Measurements from ENCODE around the gene SCLY. TPM values are rescaled to one million over a fixed set of nuclear protein-coding genes. Genes with fewer than 3 reads are reported as not detected.

Gene SCLY
- total and polyA plus RNA-seq, 7 experiments from 2014 or later, result 12.2 to 47.3 (median 24.4) TPM

DNA sequence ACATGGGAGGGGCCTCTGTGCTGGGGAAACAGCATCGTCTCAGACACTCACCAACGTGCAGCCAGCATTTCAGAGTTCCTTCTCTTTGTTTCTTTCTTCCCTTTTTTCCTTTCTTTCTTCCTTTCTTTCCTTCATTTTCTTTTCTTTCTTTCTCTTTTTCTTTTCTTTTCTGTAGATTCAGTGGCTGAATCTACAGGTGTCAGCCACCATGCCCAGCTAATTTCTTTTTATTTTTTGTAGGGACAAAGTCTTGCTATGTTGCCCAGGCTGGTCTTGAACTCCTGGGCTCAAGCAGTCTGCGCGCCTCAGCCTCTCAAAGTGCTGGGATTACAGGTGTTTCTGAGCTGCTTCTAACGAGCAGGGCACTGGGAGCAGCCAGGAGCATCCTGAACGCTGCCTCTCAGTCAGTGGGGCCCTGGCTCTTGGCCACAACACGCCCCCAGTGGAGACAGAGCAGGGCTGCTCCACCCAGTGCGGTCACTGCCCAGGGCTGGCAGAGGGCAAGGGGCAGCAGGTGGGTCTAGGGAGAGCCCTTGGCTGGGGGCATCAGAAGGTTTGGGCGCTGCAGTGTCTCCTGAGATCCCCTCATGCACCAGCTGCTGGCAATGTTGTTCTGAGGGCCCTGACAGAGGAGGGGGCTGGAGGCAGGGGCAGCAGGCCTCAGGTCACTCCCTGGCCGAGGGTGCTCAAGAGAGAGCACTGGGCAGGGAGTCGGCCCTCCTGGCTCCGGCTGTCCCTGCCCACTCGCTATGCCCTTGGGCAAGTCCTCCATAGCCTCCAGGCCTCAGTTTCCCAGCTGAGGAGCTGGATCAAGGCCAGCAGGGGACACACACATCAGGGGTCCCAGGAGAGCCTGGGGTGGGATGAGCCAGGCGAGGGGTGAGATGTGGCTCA lies 72.9 kb downstream of the SCLY start:
- intact Hi-C loops (cut with micrococcal nuclease), result no loop called here
- ATAC-seq (no peak), DNase-seq (no peak)
- ChIA-PET CTCF (no interaction called here), POLR2A (no interaction called here)
- no peak overlapping the region for H3K4me3 Mint-ChIP-seq
- no peak overlapping the region for H3K27ac ChIP-seq (ENCODE audit: low read depth, low read length)
- no peaks in the 10 kb centered on the region for H3K4me1 ChIP-seq (ENCODE audit: control insufficient read depth in 2 of 2, insufficient read depth in 2 of 2, low read length in 2 of 2)
- H3K27ac Mint-ChIP-seq, result peak overlapping the region in 2 of 9 donors; percentile 38 to 46
- H3K9me3 ChIP-seq (ENCODE audit: control insufficient read depth in 2 of 3, low read length in 3 of 3), result no peaks in the 10 kb centered on the region
- no peaks in the 10 kb centered on the region for H3K27me3 ChIP-seq (ENCODE audit: control insufficient read depth in 2 of 2, insufficient read depth in 2 of 2, low read length in 2 of 2)
- no peaks in the 10 kb centered on the region for H3K36me3 ChIP-seq (ENCODE audit: control insufficient read depth in 2 of 3, insufficient read depth in 3 of 3, low read length in 3 of 3)
- no peak overlapping the region for H3K4me3 ChIP-seq (ENCODE audit: low read length)
- H3K9me3 Mint-ChIP-seq, result no peaks in the 10 kb centered on the region
- no peaks in the 10 kb centered on the region for H3K27me3 Mint-ChIP-seq
- H3K4me1 Mint-ChIP-seq, result no peaks in the 10 kb centered on the region
- no peaks in the 10 kb centered on the region for H3K36me3 Mint-ChIP-seq

DNA sequence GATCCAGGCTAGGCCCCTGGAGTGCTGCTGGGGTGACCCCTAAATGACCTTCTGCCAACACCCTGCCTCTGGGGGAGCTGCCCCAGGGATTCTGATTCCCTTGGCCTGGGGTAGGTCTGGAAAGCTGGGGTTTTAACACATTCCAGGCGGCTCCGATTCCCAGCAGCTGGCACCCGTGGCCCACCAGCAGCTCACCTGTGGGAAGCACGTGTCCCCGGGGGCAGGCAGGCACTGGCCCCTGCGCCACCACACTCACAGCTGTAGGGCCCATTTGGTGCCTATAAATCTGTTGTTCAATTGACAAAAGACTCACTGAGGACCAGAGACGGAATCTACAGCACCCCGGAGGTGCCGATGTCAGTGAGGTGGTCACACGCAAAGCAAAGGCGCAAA lies 73.6 kb downstream of the SCLY start:
- no peaks in the 10 kb centered on the region for H3K27me3 ChIP-seq (ENCODE audit: control insufficient read depth in 2 of 2, insufficient read depth in 2 of 2, low read length in 2 of 2)
- ATAC-seq (no peak), DNase-seq (no peak)
- H3K9me3 ChIP-seq (ENCODE audit: control insufficient read depth in 2 of 3, low read length in 3 of 3), result no peaks in the 10 kb centered on the region
- no peaks in the 10 kb centered on the region for H3K4me1 Mint-ChIP-seq
- H3K4me3 ChIP-seq (ENCODE audit: low read length), result no peak overlapping the region
- ChIA-PET POLR2A (no interaction called here), CTCF (interaction anchor here (0.7 kb wide), 1 partner anchor 67 kb away, joined by 3 read pairs; no protein-coding TSS in a partner anchor)
- H3K27me3 Mint-ChIP-seq, result no peaks in the 10 kb centered on the region
- H3K27ac ChIP-seq (ENCODE audit: low read depth, low read length), result no peak overlapping the region
- no peaks in the 10 kb centered on the region for H3K36me3 Mint-ChIP-seq
- no peaks in the 10 kb centered on the region for H3K9me3 Mint-ChIP-seq
- H3K36me3 ChIP-seq (ENCODE audit: control insufficient read depth in 2 of 3, insufficient read depth in 3 of 3, low read length in 3 of 3), result no peaks in the 10 kb centered on the region
- H3K27ac Mint-ChIP-seq, result no peak overlapping the region
- no peak overlapping the region for H3K4me3 Mint-ChIP-seq
- intact Hi-C loops (cut with micrococcal nuclease), result no loop called here
- no peaks in the 10 kb centered on the region for H3K4me1 ChIP-seq (ENCODE audit: control insufficient read depth in 2 of 2, insufficient read depth in 2 of 2, low read length in 2 of 2)

DNA sequence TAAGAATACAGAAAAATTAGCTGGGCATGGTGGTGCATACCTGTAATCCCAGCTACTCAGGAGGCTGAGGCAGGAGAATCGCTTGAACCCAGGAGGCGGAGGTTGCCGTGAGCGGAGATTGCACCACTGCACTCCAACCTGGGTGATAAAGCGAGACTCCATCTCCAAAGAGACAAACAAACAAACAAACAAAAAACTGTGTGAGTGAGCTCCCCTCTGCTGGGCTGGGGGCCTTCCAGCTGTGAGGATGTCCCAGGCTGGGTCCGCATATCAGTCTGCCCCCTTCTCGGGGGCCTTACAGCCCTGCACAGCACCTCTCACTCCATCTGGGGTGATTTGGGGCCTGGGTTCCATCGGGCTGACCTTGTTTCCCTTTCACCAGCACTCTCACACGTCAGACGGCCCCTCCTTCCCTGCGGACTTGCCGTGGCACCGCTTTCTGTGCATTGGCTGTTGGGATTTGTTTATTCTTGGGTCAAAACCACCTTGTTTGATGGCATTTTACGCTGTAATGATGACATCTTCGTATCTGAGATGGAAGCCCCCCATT lies 74.9 kb downstream of the SCLY start:
- Mint-ChIP-seq H3K4me3 (no peak overlapping the region), H3K36me3 (no peaks in the 10 kb centered on the region), H3K4me1 (no peaks in the 10 kb centered on the region), H3K27me3 (no peaks in the 10 kb centered on the region), H3K9me3 (no peaks in the 10 kb centered on the region), H3K27ac (no peak overlapping the region)
- ChIA-PET CTCF (interaction anchor here (0.8 kb wide), 1 partner anchor 170 kb away, joined by 3 read pairs; no protein-coding TSS in a partner anchor), POLR2A (no interaction called here)
- Histone ChIP-seq H3K36me3 (ENCODE audit: control insufficient read depth in 2 of 3, insufficient read depth in 3 of 3, low read length in 3 of 3) (no peaks in the 10 kb centered on the region), H3K27me3 (ENCODE audit: control insufficient read depth in 2 of 2, insufficient read depth in 2 of 2, low read length in 2 of 2) (no peaks in the 10 kb centered on the region), H3K27ac (ENCODE audit: low read depth, low read length) (no peak overlapping the region), H3K4me1 (ENCODE audit: control insufficient read depth in 2 of 2, insufficient read depth in 2 of 2, low read length in 2 of 2) (no peaks in the 10 kb centered on the region), H3K9me3 (ENCODE audit: control insufficient read depth in 2 of 3, low read length in 3 of 3) (no peaks in the 10 kb centered on the region), H3K4me3 (ENCODE audit: low read length) (no peak overlapping the region)
- intact Hi-C loops (cut with micrococcal nuclease), result loop anchor here in 1 of 2 donors (5.0 kb wide), 1 partner anchor 278 kb away; the partner anchor contains the start of gene RAMP1
- DNase-seq (no peak), ATAC-seq (no peak)

DNA sequence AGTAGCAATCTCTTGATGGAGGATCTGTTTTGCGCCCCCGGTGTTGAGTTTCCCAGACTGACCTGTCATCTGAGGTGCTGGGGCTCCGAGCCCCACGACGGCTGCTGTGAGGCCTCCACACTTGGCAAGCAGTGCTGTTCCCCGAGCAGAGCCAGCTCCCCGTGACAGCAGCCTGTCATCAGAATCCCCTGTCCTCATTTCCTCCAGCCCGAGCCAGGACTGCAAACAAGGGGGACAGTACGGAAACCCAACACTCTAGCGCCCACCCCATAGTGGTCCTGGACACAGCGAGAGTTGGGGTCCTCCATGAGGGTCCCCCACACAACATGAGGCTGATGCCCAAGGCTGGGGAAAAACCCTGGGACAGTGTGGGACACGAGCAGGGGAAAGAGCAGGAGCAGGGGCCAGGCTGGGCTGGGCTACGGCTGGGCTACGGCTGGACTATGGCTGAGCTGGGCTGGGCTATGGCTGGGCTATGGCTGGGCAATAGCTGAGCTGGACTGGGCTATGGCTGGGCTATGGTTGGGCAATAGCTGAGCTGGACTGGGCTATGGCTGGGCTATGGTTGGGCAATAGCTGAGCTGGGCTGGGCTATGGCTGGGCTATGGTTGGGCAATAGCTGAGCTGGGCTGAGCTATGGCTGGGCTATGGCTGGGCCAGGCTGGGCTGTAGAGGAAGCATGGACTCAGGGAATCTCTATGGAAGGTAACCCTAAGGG lies 76.2 kb downstream of the SCLY start:
- Histone ChIP-seq H3K4me1 (ENCODE audit: control insufficient read depth in 2 of 2, insufficient read depth in 2 of 2, low read length in 2 of 2) (peaks cover 0 to 6% of the 10 kb centered on the region in 2 donors), H3K36me3 (ENCODE audit: control insufficient read depth in 2 of 3, insufficient read depth in 3 of 3, low read length in 3 of 3) (no peaks in the 10 kb centered on the region), H3K27ac (ENCODE audit: low read depth, low read length) (no peak overlapping the region), H3K27me3 (ENCODE audit: control insufficient read depth in 2 of 2, insufficient read depth in 2 of 2, low read length in 2 of 2) (no peaks in the 10 kb centered on the region), H3K9me3 (ENCODE audit: control insufficient read depth in 2 of 3, low read length in 3 of 3) (no peaks in the 10 kb centered on the region), H3K4me3 (ENCODE audit: low read length) (no peak overlapping the region)
- H3K27me3 Mint-ChIP-seq, result no peaks in the 10 kb centered on the region
- no peaks in the 10 kb centered on the region for H3K9me3 Mint-ChIP-seq
- DNase-seq (no peak), ATAC-seq (peak; percentile 47)
- no peak overlapping the region for H3K4me3 Mint-ChIP-seq
- CTCF ChIA-PET, result no interaction called here
- POLR2A ChIA-PET, result interaction anchor here (0.5 kb wide), 1 partner anchor 221 kb away, joined by 3 read pairs; no protein-coding TSS in a partner anchor
- H3K27ac Mint-ChIP-seq, result no peak overlapping the region
- intact Hi-C loops (cut with micrococcal nuclease), result loop anchor here in 1 of 2 donors (5.0 kb wide), 1 partner anchor 280 kb away; the partner anchor contains the start of gene RAMP1
- peaks cover 0 to 8% (median 6%) of the 10 kb centered on the region in 7 donors for H3K4me1 Mint-ChIP-seq
- H3K36me3 Mint-ChIP-seq, result no peaks in the 10 kb centered on the region

DNA sequence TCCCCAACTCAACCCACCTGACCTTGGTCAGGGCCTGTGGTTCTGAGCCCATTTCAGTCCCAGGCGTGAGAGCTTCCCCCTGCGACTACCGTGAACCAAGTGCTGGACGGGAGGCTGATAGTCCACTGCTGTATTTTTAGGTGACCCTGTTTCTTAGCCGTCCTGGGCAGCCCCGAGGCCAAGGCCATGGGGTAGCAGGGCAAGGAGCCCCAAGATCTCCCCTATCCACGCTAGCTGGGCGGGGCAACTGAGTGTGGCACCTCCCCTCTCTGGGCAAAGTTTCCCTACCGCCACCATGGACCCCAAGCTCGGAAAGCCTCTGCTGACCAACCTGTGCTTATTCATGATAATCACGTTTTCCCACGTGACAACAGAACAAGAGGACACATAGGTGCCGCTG lies 77.1 kb downstream of the SCLY start:
- Mint-ChIP-seq H3K27ac (no peak overlapping the region), H3K4me1 (peaks cover 0 to 8% (median 7%) of the 10 kb centered on the region in 7 donors), H3K4me3 (no peak overlapping the region), H3K27me3 (no peaks in the 10 kb centered on the region), H3K36me3 (no peaks in the 10 kb centered on the region), H3K9me3 (no peaks in the 10 kb centered on the region)
- CTCF ChIA-PET, result no interaction called here
- no peaks in the 10 kb centered on the region for H3K9me3 ChIP-seq (ENCODE audit: control insufficient read depth in 2 of 3, low read length in 3 of 3)
- peaks cover 0 to 6% of the 10 kb centered on the region in 2 donors for H3K4me1 ChIP-seq (ENCODE audit: control insufficient read depth in 2 of 2, insufficient read depth in 2 of 2, low read length in 2 of 2)
- H3K4me3 ChIP-seq (ENCODE audit: low read length), result no peak overlapping the region
- DNase-seq, result no peak
- no peaks in the 10 kb centered on the region for H3K27me3 ChIP-seq (ENCODE audit: control insufficient read depth in 2 of 2, insufficient read depth in 2 of 2, low read length in 2 of 2)
- POLR2A ChIA-PET, result no interaction called here
- no peak for ATAC-seq
- H3K36me3 ChIP-seq (ENCODE audit: control insufficient read depth in 2 of 3, insufficient read depth in 3 of 3, low read length in 3 of 3), result no peaks in the 10 kb centered on the region
- no peak overlapping the region for H3K27ac ChIP-seq (ENCODE audit: low read depth, low read length)
- intact Hi-C loops (cut with micrococcal nuclease), result loop anchor here in 1 of 2 donors (5.0 kb wide), 1 partner anchor 281 kb away; the partner anchor contains the start of gene RAMP1

DNA sequence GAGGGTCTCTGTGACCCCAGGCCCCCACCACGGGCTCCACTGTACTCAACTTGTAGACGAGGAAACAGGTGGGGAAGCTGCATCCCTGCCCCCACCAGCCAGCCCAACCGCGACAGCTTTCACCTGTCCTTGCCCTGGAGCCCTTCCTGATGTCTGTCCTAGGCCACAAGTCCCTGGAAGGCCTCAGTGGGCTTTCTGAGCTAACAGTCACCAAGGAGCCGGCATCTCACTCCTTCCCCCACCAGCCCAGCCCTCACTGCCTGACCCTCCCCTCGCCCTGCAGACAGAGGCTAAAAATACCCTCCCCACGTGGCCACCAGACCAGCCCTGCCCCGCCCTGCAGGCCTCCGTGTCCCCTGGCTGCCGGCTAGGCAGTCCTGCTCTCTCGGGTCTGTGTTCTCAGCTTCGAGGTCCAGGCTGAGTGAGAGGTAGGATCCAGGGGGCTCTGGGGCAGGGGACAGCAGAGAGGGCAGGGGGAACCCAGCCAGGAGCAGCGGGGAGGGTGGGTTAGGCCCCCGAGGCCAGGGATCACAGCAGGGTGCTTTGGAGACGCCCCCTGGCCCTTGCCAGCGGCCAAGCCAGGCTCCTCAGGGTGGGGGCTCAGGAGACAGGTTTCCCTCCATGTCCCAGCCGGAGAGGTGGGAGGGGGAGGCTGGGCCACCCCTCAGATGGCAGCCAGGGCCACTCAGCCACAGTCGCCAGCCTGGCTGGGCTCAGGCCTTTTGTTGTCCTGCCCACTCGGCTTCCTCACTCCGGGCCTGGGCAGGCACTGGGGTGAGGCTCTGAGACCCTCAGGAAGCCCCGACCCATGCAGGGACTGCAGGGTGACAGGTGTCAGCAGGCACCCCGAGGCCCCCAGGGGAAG lies 77.8 kb downstream of the SCLY start, which contains the start of gene KLHL30:
Gene KLHL30 (plus strand): TSS at position 338 of the 865 bp plus-strand sequence. CDS start 2,087 bp downstream, outside the sequence.
- no peak within 1 kb of the TSS for H3K4me3 Mint-ChIP-seq
- Histone ChIP-seq H3K4me1 (ENCODE audit: control insufficient read depth in 2 of 2, insufficient read depth in 2 of 2, low read length in 2 of 2) (peaks cover 0 to 6% of the 10 kb centered on the region in 2 donors), H3K27me3 (ENCODE audit: control insufficient read depth in 2 of 2, insufficient read depth in 2 of 2, low read length in 2 of 2) (no peaks in the 10 kb centered on the region), H3K4me3 (ENCODE audit: low read length) (no peak within 1 kb of the TSS), H3K9me3 (ENCODE audit: control insufficient read depth in 2 of 3, low read length in 3 of 3) (no peaks in the 10 kb centered on the region), H3K27ac (ENCODE audit: low read depth, low read length) (no peak within 1 kb of the TSS), H3K36me3 (ENCODE audit: control insufficient read depth in 2 of 3, insufficient read depth in 3 of 3, low read length in 3 of 3) (no peaks in the 10 kb centered on the region)
- H3K36me3 Mint-ChIP-seq, result no peaks in the 10 kb centered on the region
- H3K4me1 Mint-ChIP-seq, result peaks cover 0 to 8% (median 7%) of the 10 kb centered on the region in 7 donors
- H3K27ac Mint-ChIP-seq, result no peak within 1 kb of the TSS
- no peaks in the 10 kb centered on the region for H3K27me3 Mint-ChIP-seq
- DNase-seq, result no peak
- ChIA-PET CTCF (no interaction called here), POLR2A (interaction anchor here (0.6 kb wide), 1 partner anchor 196 kb away, joined by 3 read pairs; no protein-coding TSS in a partner anchor)
- H3K9me3 Mint-ChIP-seq, result no peaks in the 10 kb centered on the region
- no peak for ATAC-seq
- intact Hi-C loops (cut with micrococcal nuclease), result loop anchor here in 1 of 2 donors (5.0 kb wide), 1 partner anchor 281 kb away; the partner anchor contains the start of gene RAMP1

Data from naive thymus-derived CD4-positive, alpha-beta T cell (primary cell).